H1 (cell line): ENCODE measurements around the gene ENTPD5. TPM values are rescaled to one million over a fixed set of nuclear protein-coding genes. Genes with fewer than 3 reads are reported as not detected.

Experiments used
- POU5F1 ChIP-seq: IDR thresholded peaks from 2 replicates; pipeline ENCODE4 v1.6.1; 2011; ENCODE audit warnings: low read depth, mild to moderate bottlenecking, low read length, moderate library complexity
- RXRA ChIP-seq: IDR thresholded peaks from 2 replicates; pipeline ENCODE4 v1.6.1; 2011; ENCODE audit warnings: low read depth, mild to moderate bottlenecking, low read length, moderate library complexity; ENCODE audit not compliant: insufficient read depth
- polyA plus RNA-seq, 7 experiments: library from polyadenylated mRNA; depleted of rRNA in 3 of 7; stranded (reverse) in 5 of 7; unstranded in 2 of 7; fragments of >200 nt in 5 of 7; fragments of 200-250 nt in 2 of 7; gene quantifications; 1 replicate in 5 of 7; 2 replicates in 1 of 7; 4 replicates in 1 of 7; pipeline versions ENCODE4 v1.2.1 to v1.2.3, GENCODE V29; 2011 to 2013; ENCODE audit warnings: missing spikeins in 2 of 7, mixed read lengths in 2 of 7
- total RNA-seq: library from RNA; stranded (reverse); fragmentation: NEBNext Ultra II Directional; extraction: Animal tissue kit (Norgen Biotek cat#: 25700); gene quantifications from 2 replicates; pipeline ENCODE4 v1.2.1, GENCODE V29; 2021

Gene ENTPD5
- total and polyA plus RNA-seq, 2 of the 8 experiments (the other 6 are each of a cell fraction or from before 2014, with no cell fraction given) = 5.0 to 6.5 TPM

DNA sequence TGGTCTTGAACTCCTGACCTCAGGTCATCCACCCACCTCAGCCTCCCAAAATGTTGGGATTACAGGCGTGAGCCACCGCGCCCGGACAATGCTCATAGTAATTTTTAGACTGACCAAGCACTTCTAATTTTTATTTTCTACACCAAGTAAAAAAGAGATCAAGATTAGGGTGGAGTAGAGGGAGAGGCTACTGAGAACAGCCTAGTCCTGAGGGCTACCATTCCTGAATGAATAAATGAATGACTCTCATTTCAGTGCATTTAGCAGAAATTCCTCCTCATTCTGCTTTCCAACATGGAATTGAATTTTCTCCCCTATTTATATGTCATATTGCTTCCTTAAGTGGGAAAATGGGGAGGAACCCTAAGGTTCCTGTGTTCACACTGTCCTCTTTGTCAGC, 26.4 kb upstream of the ENTPD5 start (continued):
- TF ChIP-seq RXRA (no peak), POU5F1 (no peak)
